Measurements from ENCODE around the gene KPNA6. TPM values are rescaled to one million over a fixed set of nuclear protein-coding genes. Genes with fewer than 3 reads are reported as not detected.

KPNA6 gene
- total and polyA plus RNA-seq, 2 of the 13 experiments (the other 11 are each of a cell fraction or from before 2014, with no cell fraction given), result 22.0 to 47.5 TPM

DNA sequence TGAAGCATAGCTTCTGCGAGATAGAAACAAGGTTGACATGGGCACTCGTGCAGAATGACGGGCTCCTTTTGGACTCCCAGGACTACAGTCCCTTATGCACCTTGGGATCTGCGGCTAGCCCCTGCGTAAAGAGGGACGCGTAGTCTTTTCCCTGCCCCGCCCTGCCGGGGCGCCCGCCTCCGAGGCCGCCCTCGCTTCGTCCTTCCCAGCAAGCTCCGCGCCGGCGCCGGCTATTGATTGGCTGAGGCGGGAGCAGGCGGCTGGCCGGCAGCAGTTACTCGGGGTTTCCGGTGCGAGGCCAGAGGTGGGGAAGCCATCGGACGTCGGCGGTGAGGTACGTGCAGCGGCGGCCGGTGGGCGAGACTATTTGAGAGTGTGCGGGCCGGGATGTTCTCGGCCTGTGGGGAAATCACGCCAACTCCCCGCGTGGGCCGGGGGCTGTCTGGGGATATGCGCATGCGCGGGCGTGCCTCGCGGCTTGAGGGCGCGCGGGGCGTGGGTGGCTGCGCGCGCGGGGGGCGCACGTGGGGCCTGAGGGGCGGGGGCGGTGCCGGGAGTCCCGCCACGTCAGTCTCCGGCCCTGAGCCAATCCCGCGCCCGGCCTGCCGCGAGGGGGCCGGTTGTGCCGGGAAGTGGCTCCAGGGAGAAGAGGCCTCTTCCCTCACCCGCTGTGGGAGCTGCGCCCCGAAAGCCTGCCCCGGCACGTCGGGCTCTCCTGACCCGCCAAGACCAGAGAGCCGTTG, 71.8 kb downstream of the KPNA6 start, which contains the start of gene TXLNA (continued):
- TF ChIP-seq, protein P1, sequence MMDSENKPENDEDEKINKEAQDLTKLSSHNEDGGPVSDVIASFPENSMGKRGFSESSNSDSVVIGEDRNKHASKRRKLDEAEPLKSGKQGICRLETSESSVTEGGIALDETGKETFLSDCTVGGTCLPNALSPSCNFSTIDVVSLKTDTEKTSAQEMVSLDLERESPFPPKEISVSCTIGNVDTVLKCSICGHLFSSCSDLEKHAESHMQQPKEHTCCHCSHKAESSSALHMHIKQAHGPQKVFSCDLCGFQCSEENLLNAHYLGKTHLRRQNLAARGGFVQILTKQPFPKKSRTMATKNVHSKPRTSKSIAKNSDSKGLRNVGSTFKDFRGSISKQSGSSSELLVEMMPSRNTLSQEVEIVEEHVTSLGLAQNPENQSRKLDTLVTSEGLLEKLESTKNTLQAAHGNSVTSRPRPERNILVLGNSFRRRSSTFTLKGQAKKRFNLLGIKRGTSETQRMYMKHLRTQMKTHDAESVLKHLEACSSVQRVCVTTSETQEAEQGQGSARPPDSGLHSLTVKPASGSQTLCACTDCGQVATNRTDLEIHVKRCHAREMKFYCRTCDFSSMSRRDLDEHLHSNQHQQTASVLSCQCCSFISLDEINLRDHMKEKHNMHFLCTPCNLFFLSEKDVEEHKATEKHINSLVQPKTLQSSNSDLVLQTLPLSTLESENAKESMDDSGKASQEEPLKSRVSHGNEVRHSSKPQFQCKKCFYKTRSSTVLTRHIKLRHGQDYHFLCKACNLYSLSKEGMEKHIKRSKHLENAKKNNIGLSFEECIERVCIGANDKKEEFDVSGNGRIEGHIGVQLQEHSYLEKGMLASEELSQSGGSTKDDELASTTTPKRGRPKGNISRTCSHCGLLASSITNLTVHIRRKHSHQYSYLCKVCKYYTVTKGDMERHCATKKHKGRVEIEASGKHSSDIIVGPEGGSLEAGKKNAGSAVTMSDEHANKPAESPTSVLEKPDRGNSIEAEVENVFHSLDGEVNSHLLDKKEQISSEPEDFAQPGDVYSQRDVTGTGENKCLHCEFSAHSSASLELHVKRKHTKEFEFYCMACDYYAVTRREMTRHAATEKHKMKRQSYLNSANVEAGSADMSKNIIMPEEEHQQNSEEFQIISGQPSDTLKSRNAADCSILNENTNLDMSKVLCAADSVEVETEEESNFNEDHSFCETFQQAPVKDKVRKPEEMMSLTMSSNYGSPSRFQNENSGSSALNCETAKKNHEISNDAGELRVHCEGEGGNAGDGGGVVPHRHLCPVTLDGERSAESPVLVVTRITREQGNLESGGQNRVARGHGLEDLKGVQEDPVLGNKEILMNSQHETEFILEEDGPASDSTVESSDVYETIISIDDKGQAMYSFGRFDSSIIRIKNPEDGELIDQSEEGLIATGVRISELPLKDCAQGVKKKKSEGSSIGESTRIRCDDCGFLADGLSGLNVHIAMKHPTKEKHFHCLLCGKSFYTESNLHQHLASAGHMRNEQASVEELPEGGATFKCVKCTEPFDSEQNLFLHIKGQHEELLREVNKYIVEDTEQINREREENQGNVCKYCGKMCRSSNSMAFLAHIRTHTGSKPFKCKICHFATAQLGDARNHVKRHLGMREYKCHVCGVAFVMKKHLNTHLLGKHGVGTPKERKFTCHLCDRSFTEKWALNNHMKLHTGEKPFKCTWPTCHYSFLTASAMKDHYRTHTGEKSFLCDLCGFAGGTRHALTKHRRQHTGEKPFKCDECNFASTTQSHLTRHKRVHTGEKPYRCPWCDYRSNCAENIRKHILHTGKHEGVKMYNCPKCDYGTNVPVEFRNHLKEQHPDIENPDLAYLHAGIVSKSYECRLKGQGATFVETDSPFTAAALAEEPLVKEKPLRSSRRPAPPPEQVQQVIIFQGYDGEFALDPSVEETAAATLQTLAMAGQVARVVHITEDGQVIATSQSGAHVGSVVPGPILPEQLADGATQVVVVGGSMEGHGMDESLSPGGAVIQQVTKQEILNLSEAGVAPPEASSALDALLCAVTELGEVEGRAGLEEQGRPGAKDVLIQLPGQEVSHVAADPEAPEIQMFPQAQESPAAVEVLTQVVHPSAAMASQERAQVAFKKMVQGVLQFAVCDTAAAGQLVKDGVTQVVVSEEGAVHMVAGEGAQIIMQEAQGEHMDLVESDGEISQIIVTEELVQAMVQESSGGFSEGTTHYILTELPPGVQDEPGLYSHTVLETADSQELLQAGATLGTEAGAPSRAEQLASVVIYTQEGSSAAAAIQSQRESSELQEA (CRISPR knock-in tag; IDR thresholded peaks at IDR 0.05; ENCODE audit: not compliant biosample characterization), result peak; percentile 62
- TF ChIP-seq PHB2 (IDR thresholded peaks at IDR 0.05; ENCODE audit: partially characterized antibody) (no peak), PAF1 (CRISPR knock-in tag; IDR thresholded peaks at IDR 0.05) (no peak), BHLHE40 (IDR thresholded peaks at IDR 0.05; ENCODE audit: low read length) (no peak), ZFP41 (CRISPR knock-in tag; IDR thresholded peaks at IDR 0.05; ENCODE audit: borderline replicate concordance) (peak; percentile 85; the same call in 1 of the 2 replicates), AHR (CRISPR knock-in tag; IDR thresholded peaks at IDR 0.05) (no peak; the same call in 1 of the 2 replicates)
- TF ChIP-seq, protein P2, sequence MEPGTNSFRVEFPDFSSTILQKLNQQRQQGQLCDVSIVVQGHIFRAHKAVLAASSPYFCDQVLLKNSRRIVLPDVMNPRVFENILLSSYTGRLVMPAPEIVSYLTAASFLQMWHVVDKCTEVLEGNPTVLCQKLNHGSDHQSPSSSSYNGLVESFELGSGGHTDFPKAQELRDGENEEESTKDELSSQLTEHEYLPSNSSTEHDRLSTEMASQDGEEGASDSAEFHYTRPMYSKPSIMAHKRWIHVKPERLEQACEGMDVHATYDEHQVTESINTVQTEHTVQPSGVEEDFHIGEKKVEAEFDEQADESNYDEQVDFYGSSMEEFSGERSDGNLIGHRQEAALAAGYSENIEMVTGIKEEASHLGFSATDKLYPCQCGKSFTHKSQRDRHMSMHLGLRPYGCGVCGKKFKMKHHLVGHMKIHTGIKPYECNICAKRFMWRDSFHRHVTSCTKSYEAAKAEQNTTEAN (CRISPR knock-in tag; conservative IDR thresholded peaks at IDR 0.05), result peak; percentile 60
- TF ChIP-seq, protein P3, sequence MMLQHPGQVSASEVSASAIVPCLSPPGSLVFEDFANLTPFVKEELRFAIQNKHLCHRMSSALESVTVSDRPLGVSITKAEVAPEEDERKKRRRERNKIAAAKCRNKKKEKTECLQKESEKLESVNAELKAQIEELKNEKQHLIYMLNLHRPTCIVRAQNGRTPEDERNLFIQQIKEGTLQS (CRISPR knock-in tag; IDR thresholded peaks at IDR 0.05), result no peak
- TF ChIP-seq, protein P4, sequence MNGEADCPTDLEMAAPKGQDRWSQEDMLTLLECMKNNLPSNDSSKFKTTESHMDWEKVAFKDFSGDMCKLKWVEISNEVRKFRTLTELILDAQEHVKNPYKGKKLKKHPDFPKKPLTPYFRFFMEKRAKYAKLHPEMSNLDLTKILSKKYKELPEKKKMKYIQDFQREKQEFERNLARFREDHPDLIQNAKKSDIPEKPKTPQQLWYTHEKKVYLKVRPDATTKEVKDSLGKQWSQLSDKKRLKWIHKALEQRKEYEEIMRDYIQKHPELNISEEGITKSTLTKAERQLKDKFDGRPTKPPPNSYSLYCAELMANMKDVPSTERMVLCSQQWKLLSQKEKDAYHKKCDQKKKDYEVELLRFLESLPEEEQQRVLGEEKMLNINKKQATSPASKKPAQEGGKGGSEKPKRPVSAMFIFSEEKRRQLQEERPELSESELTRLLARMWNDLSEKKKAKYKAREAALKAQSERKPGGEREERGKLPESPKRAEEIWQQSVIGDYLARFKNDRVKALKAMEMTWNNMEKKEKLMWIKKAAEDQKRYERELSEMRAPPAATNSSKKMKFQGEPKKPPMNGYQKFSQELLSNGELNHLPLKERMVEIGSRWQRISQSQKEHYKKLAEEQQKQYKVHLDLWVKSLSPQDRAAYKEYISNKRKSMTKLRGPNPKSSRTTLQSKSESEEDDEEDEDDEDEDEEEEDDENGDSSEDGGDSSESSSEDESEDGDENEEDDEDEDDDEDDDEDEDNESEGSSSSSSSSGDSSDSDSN (CRISPR knock-in tag; IDR thresholded peaks at IDR 0.05), result peak; percentile 59
- TF ChIP-seq, protein P5, sequence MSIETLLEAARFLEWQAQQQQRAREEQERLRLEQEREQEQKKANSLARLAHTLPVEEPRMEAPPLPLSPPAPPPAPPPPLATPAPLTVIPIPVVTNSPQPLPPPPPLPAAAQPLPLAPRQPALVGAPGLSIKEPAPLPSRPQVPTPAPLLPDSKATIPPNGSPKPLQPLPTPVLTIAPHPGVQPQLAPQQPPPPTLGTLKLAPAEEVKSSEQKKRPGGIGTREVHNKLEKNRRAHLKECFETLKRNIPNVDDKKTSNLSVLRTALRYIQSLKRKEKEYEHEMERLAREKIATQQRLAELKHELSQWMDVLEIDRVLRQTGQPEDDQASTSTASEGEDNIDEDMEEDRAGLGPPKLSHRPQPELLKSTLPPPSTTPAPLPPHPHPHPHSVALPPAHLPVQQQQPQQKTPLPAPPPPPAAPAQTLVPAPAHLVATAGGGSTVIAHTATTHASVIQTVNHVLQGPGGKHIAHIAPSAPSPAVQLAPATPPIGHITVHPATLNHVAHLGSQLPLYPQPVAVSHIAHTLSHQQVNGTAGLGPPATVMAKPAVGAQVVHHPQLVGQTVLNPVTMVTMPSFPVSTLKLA (IDR thresholded peaks at IDR 0.05), result no peak
- TF ChIP-seq, protein P6, sequence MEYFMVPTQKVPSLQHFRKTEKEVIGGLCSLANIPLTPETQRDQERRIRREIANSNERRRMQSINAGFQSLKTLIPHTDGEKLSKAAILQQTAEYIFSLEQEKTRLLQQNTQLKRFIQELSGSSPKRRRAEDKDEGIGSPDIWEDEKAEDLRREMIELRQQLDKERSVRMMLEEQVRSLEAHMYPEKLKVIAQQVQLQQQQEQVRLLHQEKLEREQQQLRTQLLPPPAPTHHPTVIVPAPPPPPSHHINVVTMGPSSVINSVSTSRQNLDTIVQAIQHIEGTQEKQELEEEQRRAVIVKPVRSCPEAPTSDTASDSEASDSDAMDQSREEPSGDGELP (IDR thresholded peaks at IDR 0.05; ENCODE audit: borderline replicate concordance, low read depth), result peak; percentile 25; the same call in 1 of the 2 replicates
